Uterus (tissue), 4 donors: ENCODE results near the gene ADAMTS18. TPM values are rescaled to one million over a fixed set of nuclear protein-coding genes. Genes with fewer than 3 reads are reported as not detected.

ENCODE experiments used
- DNase-seq, 2 donors: peaks; one replicate each; pipeline ENCODE4 v3.0.0-alpha.2; 2019 to 2020
- H3K27ac ChIP-seq, 2 donors: fragments of 200-600 bp; sonication (generic); 1 replicate in 1 of 2; 2 replicates in 1 of 2; pipeline ENCODE4 v1.5.1; 2016 to 2018
- H3K27me3 ChIP-seq, 2 donors: fragments of 200-600 bp; sonication (generic); one replicate each; pipeline ENCODE4 v1.5.1; 2018 to 2019; ENCODE audit warnings: control low read depth in 1 of 2
- H3K36me3 ChIP-seq, 2 donors: fragments of 200-600 bp; sonication (generic); one replicate each; pipeline ENCODE4 v1.5.1; 2019; ENCODE audit warnings: control low read depth in 1 of 2
- H3K4me1 ChIP-seq, 2 donors: fragments of 200-600 bp; sonication (generic); one replicate each; pipeline ENCODE4 v1.5.1; 2018 to 2019; ENCODE audit warnings: control low read depth in 1 of 2
- H3K4me3 ChIP-seq, 2 donors: fragments of 200-600 bp; sonication (generic); 1 replicate in 1 of 2; 2 replicates in 1 of 2; pipeline ENCODE4 v1.5.1; 2018 to 2019; ENCODE audit warnings: mild to moderate bottlenecking in 1 of 2
- H3K9me3 ChIP-seq, 2 donors: fragments of 200-600 bp; sonication (generic); one replicate each; pipeline ENCODE4 v1.5.1; 2019; ENCODE audit warnings: control low read depth in 1 of 2
- POLR2A ChIP-seq, 2 donors: fragments of 450-650 bp; IDR thresholded peaks; one replicate each; pipeline ENCODE4 v1.6.1; 2016; ENCODE audit warnings: antibody characterized with exemption in 2 of 2, mild to moderate bottlenecking in 1 of 2, moderate library complexity in 1 of 2
- intact Hi-C: fragments of 100-400 bp; cut with DNase I; formaldehyde crosslinking; loops from one replicate; pipeline ENCODE4 v1.15.1; 2023; ENCODE audit warnings: low total_unique reads
- total RNA-seq, 4 donors: library from RNA; depleted of rRNA in 3 of 4; stranded (reverse); fragments of >200 nt in 3 of 4; gene quantifications; one replicate each; pipeline versions ENCODE4 v1.1.0 to v1.2.4, GENCODE V29; 2014 to 2023
- TF ChIP-seq, protein P1 (sequence below), 4 experiments: fragments of 200-600 bp in 2 of 4; fragments of 450-650 bp in 2 of 4; sonication (generic) in 2 of 4; IDR thresholded peaks; one replicate each; pipeline ENCODE4 v1.5.1; 2016 to 2019; ENCODE audit warnings: antibody characterized with exemption in 4 of 4, mild to moderate bottlenecking in 2 of 4, moderate library complexity in 1 of 4
- donor health status: DM: yes; HTN: yes; CAD: no.

The ADAMTS18 gene
- total RNA-seq, 4 donors from 2014 or later = 3.5 to 5.3 TPM; not detected in 2

DNA sequence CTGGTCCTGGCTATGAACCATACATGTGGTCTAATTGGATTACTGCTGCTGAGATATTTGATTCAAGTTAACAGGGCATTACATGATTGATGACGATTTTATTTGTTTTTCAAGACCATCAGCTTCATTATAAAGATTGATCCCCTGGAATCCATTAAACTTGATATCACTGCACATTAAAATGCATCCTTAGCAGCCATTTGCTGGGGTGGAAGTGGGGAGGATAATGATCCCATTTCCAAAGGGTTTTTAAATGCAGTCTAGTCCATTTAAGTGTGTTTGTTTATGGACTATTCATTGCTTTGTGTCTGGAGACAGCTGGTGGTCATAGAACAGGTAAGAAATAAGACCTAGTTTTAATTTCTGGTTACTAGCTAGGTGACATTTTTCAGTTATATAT, 40.9 kb downstream of the ADAMTS18 start:
- TF ChIP-seq, protein P1, sequence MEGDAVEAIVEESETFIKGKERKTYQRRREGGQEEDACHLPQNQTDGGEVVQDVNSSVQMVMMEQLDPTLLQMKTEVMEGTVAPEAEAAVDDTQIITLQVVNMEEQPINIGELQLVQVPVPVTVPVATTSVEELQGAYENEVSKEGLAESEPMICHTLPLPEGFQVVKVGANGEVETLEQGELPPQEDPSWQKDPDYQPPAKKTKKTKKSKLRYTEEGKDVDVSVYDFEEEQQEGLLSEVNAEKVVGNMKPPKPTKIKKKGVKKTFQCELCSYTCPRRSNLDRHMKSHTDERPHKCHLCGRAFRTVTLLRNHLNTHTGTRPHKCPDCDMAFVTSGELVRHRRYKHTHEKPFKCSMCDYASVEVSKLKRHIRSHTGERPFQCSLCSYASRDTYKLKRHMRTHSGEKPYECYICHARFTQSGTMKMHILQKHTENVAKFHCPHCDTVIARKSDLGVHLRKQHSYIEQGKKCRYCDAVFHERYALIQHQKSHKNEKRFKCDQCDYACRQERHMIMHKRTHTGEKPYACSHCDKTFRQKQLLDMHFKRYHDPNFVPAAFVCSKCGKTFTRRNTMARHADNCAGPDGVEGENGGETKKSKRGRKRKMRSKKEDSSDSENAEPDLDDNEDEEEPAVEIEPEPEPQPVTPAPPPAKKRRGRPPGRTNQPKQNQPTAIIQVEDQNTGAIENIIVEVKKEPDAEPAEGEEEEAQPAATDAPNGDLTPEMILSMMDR (IDR thresholded peaks at IDR 0.05) = no peak
- no peak for TF ChIP-seq POLR2A (IDR thresholded peaks at IDR 0.05)
- Histone ChIP-seq H3K4me3 (no peak overlapping the region), H3K36me3 (no peaks in the 10 kb centered on the region), H3K27me3 (no peaks in the 10 kb centered on the region), H3K9me3 (no peaks in the 10 kb centered on the region), H3K4me1 (no peaks in the 10 kb centered on the region), H3K27ac (no peak overlapping the region)
- no peak for DNase-seq
- intact Hi-C loops = no loop called here

DNA sequence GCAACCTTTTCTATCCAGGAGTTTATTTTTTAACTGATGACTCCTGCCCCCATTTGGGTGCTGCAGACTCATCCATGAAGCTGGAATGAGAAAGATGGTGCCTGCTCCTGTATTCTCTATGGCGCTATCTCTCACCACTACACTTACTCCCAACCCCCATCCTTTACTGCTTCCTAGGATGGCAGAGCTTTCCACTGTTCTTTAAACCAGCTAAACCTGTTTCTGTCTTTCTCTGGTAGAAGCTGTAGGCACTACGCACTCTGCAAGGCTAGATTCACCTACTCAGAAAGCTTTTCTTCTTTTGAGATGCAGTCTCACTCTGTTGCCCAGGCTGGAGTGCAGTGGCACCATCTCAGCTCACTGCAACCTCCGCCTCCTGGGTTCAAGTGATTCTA, 47.0 kb downstream of the ADAMTS18 start:
- TF ChIP-seq POLR2A (IDR thresholded peaks at IDR 0.05) = no peak
- TF ChIP-seq, protein P1 (IDR thresholded peaks at IDR 0.05) = no peak

DNA sequence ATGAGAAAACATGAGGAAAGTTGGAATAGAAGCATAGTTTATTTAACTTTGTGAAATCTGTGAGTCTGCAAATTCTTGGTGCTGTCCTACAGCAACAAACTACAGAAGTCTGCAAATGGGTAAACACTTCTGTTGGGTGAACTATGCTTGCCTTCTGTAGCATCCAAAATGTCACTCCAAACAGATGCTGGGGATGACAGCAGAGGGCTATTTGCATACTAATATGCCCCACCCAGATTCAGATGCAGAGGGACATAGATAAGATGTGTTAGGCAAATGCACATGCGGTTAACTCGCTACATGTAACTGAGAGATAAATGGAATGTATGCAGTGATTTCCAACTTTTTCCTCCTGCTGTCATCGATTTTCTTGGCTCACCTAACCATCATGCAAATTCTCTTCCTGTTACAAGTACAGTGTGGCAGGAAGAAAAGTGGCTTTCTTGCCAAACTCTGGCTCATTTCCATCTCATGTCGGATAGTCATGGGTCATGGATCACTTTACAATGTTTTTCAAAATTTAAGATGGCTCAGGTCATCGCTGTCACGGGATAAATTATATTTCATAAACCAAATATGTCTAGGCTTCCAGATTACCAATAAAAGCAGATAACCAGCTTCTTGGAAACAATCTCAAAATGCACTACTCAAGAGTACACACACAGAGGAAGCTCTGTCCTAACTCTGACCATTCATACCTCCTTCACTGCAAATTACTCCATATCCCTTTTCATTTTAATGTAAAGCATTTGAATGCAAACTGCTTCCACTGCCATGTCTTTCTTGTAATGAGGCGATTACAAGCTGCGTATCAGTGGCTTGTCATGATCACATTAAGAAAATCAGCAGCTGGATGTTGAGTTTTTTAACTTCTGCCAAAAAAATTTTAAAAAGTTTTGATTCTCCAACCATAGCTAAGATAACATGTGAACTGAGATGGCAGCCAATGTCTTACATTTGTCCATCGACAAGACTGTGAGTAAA, 47.7 kb downstream of the ADAMTS18 start:
- intact Hi-C loops = no loop called here
- no peak for DNase-seq

More for the DNA sequence above, 47.0 kb downstream of the ADAMTS18 start:
- Histone ChIP-seq H3K27me3 (no peaks in the 10 kb centered on the region), H3K4me3 (no peak overlapping the region), H3K9me3 (no peaks in the 10 kb centered on the region), H3K4me1 (no peaks in the 10 kb centered on the region), H3K36me3 (no peaks in the 10 kb centered on the region), H3K27ac (no peak overlapping the region)
- no peak for DNase-seq
- intact Hi-C loops = no loop called here

DNA sequence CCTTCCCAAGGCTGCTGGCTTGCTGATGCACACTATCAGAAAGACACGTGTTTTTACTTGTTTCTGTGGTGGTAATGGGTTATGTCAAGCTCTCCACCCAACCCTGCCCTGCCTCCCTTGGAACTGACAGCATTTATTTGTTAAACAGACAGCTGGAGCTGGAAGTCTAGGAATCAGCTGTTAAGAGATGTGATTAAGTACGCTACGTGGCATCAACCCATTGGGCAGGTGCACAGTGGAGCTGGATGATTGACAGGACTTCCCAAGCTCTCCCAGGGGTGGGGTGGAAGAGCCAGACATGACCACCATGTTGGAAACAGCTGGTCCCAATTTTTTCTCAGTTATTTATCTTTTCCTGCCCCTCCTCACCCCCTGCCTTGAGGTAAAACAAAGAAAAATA, 49.4 kb downstream of the ADAMTS18 start:
- intact Hi-C loops = no loop called here
- Histone ChIP-seq H3K4me1 (no peaks in the 10 kb centered on the region), H3K36me3 (no peaks in the 10 kb centered on the region), H3K27ac (no peak overlapping the region), H3K27me3 (no peaks in the 10 kb centered on the region), H3K4me3 (no peak overlapping the region), H3K9me3 (no peaks in the 10 kb centered on the region)
- no peak for DNase-seq
- TF ChIP-seq POLR2A (IDR thresholded peaks at IDR 0.05) = no peak
- TF ChIP-seq, protein P1 (IDR thresholded peaks at IDR 0.05) = no peak

More for the DNA sequence above, 47.7 kb downstream of the ADAMTS18 start:
- Histone ChIP-seq H3K36me3 (no peaks in the 10 kb centered on the region), H3K9me3 (no peaks in the 10 kb centered on the region), H3K27me3 (no peaks in the 10 kb centered on the region), H3K27ac (no peak overlapping the region), H3K4me1 (no peaks in the 10 kb centered on the region), H3K4me3 (no peak overlapping the region)
- TF ChIP-seq, protein P1 (IDR thresholded peaks at IDR 0.05) = no peak

DNA sequence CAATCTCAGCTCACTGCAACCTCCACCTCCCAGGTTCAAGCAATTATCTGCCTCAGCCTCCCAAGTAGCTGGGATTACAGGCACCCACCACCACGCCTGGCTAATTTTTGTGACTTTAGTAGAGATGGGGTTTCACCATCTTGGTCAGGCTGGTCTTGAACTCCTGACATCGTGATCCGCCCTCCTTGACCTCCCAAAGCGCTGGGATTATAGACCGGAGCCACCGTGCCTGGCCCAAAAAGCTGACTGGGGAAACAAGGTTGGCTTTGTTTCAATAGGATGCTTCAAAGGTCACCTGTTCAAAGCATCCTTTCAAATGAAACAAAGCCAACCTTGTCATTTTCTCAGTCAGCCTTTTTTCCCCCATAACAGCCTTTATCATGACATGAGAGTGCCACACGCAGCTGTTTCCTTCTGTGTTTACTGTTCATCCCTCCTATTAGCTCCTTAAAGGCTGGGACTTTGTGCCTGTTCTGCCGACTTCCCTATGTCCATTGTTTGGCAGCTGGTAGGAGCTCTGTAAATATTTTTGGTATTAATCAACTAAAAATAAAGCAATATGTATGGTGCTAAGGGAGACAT, 51.1 kb downstream of the ADAMTS18 start:
- DNase-seq = no peak
- Histone ChIP-seq H3K4me3 (no peak overlapping the region), H3K9me3 (no peaks in the 10 kb centered on the region), H3K27ac (no peak overlapping the region), H3K36me3 (no peaks in the 10 kb centered on the region), H3K27me3 (no peaks in the 10 kb centered on the region), H3K4me1 (no peaks in the 10 kb centered on the region)
- no peak for TF ChIP-seq POLR2A (IDR thresholded peaks at IDR 0.05)
- TF ChIP-seq, protein P1 (IDR thresholded peaks at IDR 0.05) = no peak
- intact Hi-C loops = no loop called here
